ENCODE data around the gene CCDC183. TPM values are rescaled to one million over a fixed set of nuclear protein-coding genes. Genes with fewer than 3 reads are reported as not detected.
"Not testable (repeated sequence)": the region's sequence is repeated elsewhere in the genome, so short reads cannot be mapped to it uniquely, and the experiment has no call there.

Gene CCDC183
- total and polyA plus RNA-seq, 8 donors, result 0.44 to 11.7 (median 10.0) TPM; not detected in 1

GRCh38 chr9:136831002-136831719, 35.0 kb downstream of the CCDC183 start:
- ATAC-seq (no peak), DNase-seq (peak in 1 of 4 donors; percentile 59)
- Histone ChIP-seq H3K27me3 (no peaks in the 10 kb centered on the region), H3K9me3 (no peaks in the 10 kb centered on the region), H3K4me1 (no peaks in the 10 kb centered on the region), H3K36me3 (peaks cover 0 to 87% of the 10 kb centered on the region in 2 donors), H3K4me3 (no peak overlapping the region), H3K27ac (no peak overlapping the region)
- TF ChIP-seq CTCF (IDR thresholded peaks at IDR 0.05), result no peak
- intact Hi-C loops (cut with DNase I), result no loop called here

- no peaks in the 10 kb centered on the region for H3K4me1 ChIP-seq
- no peaks in the 10 kb centered on the region for H3K9me3 ChIP-seq
- DNase-seq (peak in 1 of 4 donors; percentile 65), ATAC-seq (no peak)
- no peak overlapping the region for H3K27ac ChIP-seq
- no peak overlapping the region for H3K4me3 ChIP-seq
- H3K36me3 ChIP-seq, result peaks cover 0 to 87% of the 10 kb centered on the region in 2 donors
- H3K27me3 ChIP-seq, result no peaks in the 10 kb centered on the region
- intact Hi-C loops (cut with DNase I), result no loop called here
- no peak for TF ChIP-seq CTCF (IDR thresholded peaks at IDR 0.05)
Observed at GRCh38 chr9:136831720-136832104, 35.6 kb downstream of the CCDC183 start.

GRCh38 chr9:136832581-136832980, 36.4 kb downstream of the CCDC183 start:
- intact Hi-C loops (cut with DNase I), result no loop called here
- Histone ChIP-seq H3K4me1 (no peaks in the 10 kb centered on the region), H3K27me3 (no peaks in the 10 kb centered on the region), H3K27ac (no peak overlapping the region), H3K9me3 (no peaks in the 10 kb centered on the region), H3K36me3 (peaks cover 0 to 87% of the 10 kb centered on the region in 2 donors), H3K4me3 (no peak overlapping the region)
- TF ChIP-seq CTCF (IDR thresholded peaks at IDR 0.05), result no peak
- peak in 1 of 4 donors; percentile 57 for DNase-seq
- ATAC-seq, result no peak

GRCh38 chr9:136833381-136834048, 37.4 kb downstream of the CCDC183 start:
- peak in 1 of 4 donors; percentile 27 for DNase-seq
- H3K27ac ChIP-seq; H3K27me3 ChIP-seq; H3K9me3 ChIP-seq; H3K4me1 ChIP-seq; H3K4me3 ChIP-seq; ATAC-seq; intact Hi-C loops (cut with DNase I): not testable (repeated sequence)
- H3K36me3 ChIP-seq, result peaks cover 0 to 87% of the 10 kb centered on the region in 2 donors

- intact Hi-C loops (cut with DNase I), result no loop called here
- no peak overlapping the region for H3K4me3 ChIP-seq
- ATAC-seq, result no peak
- H3K27me3 ChIP-seq, result no peaks in the 10 kb centered on the region
- peaks cover 0 to 87% of the 10 kb centered on the region in 2 donors for H3K36me3 ChIP-seq
- DNase-seq, result peak in 1 of 4 donors; percentile 68
- no peaks in the 10 kb centered on the region for H3K4me1 ChIP-seq
- no peak for TF ChIP-seq CTCF (IDR thresholded peaks at IDR 0.05)
- H3K9me3 ChIP-seq, result no peaks in the 10 kb centered on the region
- no peak overlapping the region for H3K27ac ChIP-seq
Observed at GRCh38 chr9:136835162-136835931, 39.2 kb downstream of the CCDC183 start.
